Right renal cortex interstitium (tissue), 3 donors: Measurements from ENCODE around the gene SLC38A9. TPM values are rescaled to one million over a fixed set of nuclear protein-coding genes. Genes with fewer than 3 reads are reported as not detected.
"Not testable (repeated sequence)": the region's sequence is repeated elsewhere in the genome, so short reads cannot be mapped to it uniquely, and the experiment has no call there.

ENCODE experiments used
- DNase-seq, 3 donors: peaks; one replicate each; pipeline ENCODE4 v3.0.0-alpha.2; 2013; ENCODE audit warnings: low read depth in 3 of 3, low spot score in 2 of 3
- polyA plus RNA-seq, 3 donors: library from polyadenylated mRNA; unstranded; fragments of 120-200 nt; gene quantifications; one replicate each; pipeline ENCODE4 v1.2.1, GENCODE V29; 2013; ENCODE audit not compliant: insufficient read length in 3 of 3

The SLC38A9 gene
- polyA plus RNA-seq, 3 donors, result 29.6 to 33.2 (median 33.0) TPM

DNA sequence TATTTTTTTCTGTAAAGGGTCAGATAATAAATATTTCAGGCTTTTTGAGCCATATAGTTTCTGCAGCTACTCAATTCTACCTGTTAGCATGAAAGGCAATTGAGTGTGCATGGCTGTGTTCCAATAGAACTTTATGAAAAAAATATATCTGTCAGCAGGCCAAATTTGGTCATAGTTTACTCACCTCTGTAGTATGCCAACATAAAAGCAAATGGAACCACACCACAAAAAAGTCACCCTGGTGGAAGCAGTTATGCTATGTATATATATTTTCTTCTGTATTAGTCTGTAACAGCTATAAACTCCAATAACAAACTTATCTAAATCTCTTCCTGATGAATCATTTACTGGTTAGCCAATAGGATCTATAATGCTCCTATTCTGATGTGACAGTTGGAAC lies 3.4 kb downstream of the SLC38A9 start:
- DNase-seq, result no peak

DNA sequence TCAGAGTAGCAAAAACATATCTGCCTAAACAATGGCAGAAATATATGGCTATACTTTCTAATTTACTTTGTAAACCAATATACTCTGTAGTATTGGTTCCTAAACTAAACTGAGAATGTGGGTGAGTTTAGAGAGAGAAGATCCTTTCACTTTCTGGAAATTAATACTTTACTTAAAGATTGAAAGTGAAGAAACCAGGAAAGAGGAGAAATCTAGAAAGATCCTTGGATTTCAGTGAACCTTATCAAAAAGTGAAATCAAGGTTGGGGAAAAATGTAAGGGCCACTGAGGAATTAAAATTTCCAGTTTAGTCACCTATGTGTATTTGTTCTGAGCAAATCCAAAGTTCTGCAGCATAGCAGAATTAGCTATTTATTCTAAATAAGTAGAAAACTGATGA lies 5.9 kb downstream of the SLC38A9 start:
- DNase-seq, result no peak

DNA sequence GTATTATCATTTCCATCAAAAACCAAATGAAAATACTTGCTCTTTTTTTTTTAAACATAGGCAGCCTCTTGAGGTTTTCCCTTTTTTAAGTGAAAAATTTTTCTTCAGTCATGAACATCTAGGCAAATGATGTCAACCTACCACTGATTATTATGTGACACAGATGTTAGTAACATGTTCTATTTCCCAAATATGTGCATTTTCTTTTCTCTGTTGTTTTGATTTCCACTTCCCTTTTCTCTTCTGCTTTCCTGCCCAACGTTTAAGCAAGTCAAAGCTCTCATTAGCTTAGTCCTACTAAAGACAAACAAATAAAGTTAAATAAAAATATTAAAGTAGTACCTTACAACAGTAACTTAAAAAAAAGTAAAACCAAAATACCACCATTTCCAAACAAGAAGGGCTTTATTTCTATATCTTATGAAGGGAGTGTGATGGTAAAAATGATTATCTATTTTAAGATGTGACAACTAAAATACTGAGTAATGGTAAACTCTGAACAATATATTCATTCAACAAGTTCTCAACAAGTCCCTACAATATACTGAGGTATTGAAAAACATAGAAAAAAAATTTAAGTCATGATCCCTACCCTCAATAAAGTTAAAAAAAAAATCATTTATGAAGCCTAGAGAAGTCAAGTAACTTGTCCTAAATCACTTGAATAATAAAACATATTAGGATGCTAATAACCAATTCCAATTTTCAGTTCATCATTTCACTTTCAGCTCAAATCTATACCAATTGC lies 9.4 kb downstream of the SLC38A9 start:
- no peak for DNase-seq

DNA sequence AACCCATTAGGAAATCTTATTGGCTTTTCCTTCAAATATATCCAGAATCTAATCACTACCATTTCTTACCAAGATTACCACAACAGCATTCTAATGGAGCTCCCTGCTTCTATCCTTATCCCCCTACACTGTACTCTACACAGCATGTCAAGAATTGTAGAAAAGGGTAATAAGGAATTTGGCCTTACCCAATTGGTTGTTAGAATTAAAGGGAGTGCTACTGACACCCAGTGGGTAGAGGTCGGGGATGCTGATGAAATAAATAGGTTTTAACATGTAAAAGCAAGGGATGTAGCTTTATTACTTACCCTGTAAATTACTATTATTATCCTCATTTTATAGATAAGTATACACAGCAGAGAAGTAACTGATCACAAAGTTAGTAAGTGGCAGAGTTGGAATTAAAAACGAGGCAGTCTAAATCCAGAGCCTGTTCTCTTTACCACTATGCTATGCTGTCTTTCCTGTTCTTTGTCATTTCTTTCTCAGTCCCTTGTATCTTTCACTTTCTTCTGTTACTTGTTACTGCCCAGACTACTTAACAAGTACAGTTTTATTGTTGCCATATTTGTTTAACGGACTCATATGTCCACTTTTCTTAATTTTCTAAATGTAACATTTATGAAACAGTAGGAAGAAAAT lies 10.5 kb downstream of the SLC38A9 start:
- DNase-seq, result no peak

DNA sequence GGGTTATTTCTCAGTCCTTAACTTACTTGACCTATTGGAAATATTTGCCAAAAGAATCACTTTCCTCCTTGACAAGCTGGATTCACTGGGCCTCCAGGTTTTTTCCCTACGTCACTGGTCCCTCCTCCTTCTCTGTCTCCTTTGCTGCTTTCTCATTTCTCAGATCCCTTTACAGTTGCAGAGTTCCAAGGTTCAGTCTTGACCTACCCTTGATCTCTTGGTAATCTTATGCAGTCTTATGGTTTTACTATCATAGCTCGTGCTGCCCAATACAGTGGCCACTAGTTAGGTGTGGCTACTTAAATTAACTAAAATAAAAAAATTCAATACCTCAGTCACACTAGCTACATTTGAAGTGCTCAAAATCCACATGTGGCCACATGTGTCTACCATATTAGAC lies 11.4 kb downstream of the SLC38A9 start:
- DNase-seq, result no peak

DNA sequence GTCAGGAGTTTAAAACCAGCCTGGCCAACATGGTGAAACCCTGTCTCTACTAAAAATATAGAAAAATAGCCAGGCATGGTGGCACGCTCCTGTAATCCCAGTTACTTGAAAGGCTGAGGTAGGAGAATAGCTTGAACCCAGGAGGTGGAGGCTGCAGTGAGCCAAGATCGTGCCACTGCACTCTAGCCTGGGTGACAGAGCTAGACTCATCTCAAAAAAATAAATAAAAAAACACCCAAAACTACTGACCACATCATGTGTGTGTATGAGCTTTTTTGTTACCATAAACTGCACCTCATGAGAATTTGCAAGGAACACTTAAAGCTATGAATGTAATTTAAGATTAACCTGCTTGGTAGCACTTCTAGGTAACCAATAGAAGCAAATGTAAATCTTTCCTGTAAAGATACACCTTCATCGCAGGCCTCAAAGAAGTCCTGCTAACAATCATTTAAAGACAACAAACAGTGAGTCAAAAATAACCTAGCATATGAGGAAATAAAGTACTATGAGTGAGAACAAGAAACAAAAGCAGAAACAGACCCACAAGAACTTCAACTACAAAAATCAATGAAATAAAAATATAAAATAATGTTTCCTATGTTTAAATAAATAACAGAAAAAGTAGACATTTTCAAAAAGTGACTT lies 13.0 kb downstream of the SLC38A9 start:
- DNase-seq, result no peak

DNA sequence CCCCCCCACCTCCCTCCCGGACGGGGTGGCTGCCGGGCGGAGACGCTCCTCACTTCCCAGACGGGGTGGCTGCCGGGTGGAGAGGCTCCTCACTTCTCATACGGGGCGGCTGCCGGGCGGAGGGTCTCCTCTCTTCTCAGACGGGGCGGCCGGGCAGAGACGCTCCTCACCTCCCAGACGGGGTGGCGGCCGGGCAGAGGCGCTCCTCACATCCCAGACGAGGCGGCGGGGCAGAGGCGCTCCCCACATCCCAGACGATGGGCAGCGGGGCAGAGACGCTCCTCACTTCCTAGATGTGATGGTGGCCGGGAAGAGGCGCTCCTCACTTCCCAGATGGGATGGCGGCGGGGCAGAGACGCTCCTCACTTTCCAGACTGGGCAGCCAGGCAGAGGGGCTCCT lies 15.4 kb downstream of the SLC38A9 start:
- not testable (repeated sequence) for DNase-seq

DNA sequence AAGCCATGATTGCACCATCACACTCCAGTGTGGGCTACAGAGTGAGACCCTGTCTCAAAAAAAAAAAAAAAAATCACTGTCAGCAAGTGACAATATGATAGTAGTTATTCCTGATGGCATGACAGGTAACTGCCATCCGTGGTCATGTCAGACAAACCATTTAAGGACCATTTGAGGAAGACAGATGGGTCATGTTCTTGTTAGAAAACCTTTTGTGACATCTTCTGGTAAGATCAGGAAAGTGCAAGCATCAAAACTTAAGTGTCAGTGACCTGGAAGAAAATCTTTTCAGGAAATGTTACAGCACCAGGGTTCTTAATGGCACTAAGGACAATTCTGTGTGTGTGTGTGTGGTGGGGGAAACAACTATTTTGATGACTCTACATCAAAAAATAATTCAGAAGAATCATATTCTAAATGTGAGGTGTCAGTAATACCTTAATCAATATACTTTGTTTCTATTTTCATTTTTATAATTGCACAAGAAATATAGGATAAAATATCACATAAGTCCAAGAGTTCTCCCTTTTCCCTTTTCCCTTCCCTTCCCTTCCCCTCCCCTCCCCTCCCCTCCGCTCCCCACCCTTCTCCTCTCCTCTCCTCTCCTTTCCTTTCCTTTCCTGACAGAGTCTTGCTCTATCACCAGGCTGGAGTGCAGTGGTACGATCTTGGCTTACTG lies 17.8 kb downstream of the SLC38A9 start:
- no peak for DNase-seq

DNA sequence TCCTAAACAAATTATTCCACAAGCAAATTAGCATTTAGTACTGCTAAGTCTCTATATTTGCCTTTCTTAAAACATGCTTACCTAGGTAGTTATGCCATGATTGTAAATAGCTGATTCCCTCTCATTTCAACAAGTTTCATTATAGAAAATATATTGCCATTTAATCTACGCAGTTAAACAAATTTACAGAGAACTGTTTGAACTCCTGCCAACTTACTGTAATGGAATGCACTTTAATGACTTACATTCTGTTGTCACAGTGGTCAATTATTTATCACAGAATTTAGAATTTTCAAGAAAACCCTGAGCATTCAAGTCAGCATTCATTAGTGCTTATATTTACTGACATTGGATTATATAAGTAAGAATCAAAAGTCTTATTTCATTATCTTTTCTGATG lies 19.6 kb downstream of the SLC38A9 start:
- DNase-seq, result no peak

DNA sequence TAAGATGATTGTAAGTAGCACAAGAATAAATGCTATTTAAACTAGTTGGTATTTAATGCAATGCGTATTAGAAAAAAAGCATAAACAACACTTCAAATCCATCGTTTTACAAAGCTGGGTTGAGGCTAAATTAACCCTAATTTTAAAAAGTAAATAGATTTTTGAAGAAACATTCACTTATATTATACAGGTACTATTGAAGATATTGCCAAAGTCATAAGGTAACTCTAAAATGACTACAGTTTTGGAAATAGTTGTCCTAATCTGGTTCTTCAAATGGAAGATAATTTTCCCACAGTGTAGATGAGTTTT lies 20.1 kb downstream of the SLC38A9 start:
- no peak for DNase-seq

DNA sequence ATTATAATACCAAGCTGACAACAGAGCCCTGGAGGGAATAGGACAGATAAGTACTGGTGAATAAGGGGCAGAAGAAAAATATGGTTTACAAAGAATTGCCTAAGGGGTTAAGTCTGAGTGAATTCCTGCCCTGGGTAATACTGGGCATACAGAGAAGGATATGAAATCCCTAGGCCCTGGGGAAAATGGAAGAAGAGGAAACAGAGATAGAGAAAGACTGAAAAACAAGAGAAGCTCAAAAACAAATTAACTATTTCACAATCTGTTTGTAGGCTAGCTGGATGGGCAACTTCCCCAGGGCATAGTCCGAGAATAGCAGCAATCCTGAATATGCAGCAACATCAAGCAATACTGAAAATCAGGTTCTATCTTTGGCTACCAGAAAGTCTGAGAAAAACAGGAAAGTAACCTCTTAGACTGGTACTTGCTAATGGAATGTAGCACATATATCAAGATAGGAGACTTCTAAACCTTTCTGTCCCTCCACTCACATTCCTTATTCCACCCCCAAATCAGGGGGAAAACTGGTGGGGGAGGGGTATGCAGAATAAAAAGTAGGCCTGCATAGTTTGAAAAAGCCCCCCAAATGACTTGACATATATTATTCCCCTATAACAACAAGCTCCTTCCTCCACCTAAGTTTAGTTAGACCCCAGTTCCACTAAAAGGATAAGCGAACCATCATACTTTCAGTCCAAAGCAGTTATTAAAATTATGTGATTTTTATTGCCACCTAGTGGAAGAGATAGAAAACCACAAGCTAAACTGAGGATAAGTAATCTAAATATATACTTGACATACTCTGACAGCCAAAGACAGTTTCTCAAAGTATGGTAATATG lies 20.6 kb downstream of the SLC38A9 start:
- peak in 1 of 3 donors; percentile 40 for DNase-seq

DNA sequence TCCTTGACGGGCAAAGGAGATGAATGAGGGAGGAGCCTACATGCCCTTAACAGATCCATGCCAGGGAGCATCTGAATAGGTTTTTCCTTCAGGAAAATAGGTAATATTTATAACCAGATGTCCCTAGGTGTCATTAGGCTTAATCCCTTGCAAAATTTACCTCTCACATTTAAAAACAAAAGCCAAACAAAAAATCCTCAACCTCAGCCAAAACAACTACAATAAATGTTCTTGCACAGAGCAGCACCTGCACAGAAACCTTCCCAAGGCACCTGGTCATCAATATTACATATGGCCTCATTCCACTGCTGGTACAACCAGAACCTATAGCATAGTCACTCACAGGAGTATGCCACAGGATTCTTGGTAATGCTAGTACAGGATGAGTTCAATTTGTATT lies 30.1 kb downstream of the SLC38A9 start:
- DNase-seq, result no peak

DNA sequence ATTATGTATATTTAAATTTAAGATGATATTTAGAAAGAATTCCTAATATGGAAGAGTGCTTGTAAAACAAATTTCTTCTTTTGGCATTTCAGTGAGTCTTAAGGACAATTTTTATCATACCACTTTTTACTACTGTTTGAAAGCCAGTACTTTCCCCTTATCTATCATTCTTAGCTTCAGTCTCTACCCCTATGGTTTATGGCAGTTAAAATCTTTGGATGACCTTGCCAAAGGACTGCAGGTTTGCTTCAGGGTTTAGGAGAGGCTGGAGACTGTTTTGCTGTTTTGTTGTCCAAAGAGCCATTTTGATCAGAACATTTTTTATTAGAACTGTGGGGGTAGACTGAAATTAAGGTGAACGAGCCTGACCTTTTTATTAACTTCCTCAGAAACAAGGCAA lies 30.8 kb downstream of the SLC38A9 start:
- no peak for DNase-seq

DNA sequence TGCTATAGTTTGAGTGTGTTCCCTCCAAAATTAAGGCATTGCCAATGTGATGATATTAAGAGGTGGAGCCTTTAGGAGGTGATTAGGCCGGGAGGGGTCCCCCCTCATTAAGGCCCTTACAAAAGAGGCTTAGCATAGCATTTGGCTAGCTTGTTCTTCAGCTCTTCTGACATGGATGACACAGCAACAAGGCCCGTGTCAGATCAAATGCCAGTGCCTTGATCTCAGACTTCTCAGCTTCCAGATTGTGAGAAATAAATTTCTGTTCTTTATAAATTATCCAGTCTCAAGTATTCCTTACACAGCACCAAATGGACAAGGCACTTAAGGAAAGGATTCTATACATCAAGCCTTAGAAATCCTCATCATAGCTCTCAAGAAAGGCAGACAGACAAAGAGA lies 31.8 kb downstream of the SLC38A9 start:
- no peak for DNase-seq

DNA sequence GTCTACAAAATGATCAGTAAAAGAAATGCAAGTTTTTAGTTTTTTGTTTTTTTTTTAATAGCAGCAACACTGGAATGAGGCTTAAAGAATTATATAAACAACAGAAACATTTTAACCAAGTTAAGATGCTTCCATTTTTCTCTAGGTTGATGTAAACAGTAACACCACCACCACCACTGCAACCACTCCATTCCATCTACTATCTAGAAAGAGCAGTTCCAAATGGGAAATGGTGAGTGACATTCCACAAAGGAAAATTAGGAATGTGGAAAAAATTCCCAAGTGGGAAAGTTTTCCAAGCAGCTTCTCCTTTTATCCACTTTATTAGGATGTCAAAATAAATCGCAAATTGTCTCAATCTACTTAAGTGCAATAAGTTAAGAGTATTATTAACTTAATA lies 32.6 kb downstream of the SLC38A9 start:
- no peak for DNase-seq

DNA sequence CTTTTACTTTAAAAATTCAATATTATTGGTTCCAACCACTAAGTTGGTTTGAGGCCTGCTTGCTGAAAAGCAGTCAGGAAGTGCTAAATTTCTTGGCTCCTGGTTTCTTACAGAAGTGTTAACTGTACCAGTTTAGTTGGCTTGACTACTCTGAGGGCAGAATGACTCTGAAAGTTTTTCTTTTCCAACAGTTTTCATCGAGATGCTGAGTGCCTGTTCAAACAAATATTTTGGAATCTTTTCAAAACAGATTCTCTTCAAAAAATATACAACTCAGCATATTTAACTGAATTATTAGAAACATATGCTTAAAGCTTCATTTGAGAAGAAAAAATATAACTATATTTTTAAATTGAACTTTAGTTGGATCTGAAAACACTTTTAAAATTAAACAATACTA lies 37.0 kb downstream of the SLC38A9 start:
- DNase-seq, result no peak

DNA sequence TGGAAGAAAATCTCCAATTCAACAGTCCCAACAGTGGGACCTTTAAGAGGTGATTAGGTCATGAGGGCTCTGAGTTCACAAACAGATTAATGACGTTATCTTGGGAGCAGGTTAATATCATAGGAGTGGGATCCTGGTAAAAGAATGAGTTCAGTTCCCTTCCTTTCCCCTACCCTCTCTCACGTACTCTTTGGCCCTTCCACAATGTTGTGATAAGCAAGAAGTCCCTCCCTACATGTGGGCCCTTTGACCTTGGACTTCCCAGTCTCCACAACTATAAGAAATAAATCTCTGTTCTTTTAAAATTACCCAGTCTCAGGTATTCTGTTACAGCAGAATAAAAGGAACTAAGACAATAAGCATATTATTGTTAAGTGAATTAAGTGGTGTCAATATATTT lies 37.8 kb downstream of the SLC38A9 start:
- no peak for DNase-seq

DNA sequence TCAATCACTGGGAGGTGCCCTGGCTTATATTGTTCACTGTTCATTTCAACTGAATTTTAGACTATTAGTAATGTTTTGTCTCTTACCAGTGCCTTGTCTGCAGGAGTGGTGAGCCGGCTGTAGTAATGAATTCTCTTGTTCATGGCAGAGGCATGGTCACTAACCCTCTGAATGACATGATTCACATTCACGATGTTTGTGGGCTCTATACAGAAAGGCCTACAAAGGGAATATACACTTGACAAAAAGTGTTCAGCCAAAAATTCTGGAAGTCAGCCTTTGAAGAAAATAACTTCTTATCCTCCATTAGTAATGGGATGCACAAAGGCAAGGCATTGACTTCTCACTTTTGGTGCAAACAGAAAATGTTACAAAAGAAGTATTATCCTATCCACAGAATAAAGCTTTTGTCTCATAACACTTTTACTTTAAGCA lies 39.6 kb downstream of the SLC38A9 start:
- no peak for DNase-seq

DNA sequence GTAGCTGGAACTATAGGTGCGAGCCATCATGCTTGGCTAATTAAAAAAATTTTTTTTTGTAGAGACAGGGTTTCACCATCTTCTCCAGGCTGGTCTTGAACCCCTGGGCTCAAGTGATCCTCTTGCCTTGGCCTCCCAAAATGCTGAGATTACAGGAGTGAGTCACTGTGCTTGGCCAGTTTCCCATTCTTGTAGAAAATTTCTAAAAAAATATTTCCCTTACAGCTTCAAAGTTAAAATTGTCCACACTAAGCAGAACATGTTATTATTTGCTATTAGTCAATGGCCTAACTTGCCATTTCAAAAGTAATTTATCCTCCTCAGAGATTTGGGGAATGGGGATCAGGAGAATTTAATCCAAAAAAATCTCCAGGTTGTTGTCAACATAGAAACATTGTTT lies 40.1 kb downstream of the SLC38A9 start:
- DNase-seq, result no peak

DNA sequence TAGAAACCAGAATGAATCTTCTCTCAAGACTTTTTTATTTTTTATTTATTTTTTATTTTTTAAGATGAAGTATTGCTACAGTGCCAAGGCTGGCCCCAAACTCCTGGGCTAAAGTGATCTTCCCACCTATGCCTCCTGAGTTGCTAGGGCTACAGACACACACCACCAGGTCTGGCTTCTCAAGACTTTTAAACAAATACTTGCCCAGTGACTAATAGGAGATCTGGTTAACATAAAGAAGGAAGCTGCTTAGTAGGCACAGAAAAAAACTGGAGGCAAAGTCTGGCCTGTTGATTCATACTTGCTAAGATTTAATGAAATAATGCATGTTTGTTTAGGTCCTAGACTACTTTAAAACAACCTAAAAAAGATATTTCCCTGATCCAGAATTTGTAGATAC lies 43.8 kb downstream of the SLC38A9 start:
- no peak for DNase-seq

DNA sequence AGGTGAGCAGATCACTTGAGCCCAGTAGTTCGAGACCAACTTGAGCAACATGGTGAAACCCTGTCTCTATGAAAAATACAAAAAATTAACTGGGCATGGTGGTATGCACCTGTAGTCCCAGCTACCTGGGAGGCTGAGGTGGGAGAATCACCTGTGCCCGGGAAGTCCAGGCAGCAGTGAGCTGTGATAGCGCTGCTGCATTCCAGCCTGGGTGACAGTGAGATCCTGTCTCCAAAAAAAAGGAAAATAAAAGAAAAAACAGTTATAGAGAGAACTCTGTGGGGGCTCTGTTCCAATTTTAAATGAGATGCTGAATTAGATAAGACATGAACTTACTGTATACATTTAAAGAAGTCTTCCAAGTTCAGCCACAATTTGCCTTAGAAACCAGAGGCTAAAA lies 44.2 kb downstream of the SLC38A9 start:
- DNase-seq, result no peak
